GM18870 (cell line): ENCODE data around the gene ZSCAN20.

ENCODE experiments used
- ATAC-seq: cut with Tn5 transposase; IDR thresholded peaks from one replicate; pipeline ENCODE4 v1.9.1; 2021; ENCODE audit warnings: moderate library complexity; ENCODE audit not compliant: unreplicated experiment

The ZSCAN20 gene

DNA sequence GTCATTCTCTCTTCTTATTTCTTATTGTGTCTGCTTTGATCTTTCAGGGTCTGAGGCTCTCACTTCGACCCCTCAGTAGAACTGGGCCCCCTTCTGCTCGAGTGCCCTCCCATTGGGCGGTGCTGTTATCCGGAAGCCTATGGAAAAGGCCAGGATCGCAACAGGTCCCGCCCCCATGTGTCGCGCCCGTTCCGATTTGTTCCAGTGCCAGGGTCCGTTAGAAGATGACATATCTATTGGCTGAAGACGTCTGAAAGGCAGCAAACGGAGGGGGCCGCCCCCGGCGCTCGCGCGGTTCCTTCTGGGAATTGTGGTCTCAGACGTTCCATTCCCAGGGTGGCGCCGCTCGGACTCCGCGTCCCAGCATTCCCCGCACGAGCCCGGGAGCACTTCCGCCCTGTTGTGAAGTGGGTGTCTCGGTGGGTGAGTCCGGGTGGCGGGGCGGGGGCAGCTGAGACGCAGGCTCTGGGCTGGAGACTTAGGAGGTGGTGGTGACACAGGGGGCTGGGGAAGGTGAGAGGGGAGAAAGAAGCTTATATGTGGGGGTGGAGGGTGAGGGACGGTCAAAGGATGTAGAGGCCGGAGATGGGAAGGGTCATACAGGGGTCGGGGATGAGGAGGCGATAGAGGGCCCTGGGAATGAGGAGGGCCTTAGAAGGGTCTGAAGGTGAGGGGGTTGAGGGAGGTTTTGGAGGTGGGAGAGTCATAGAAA is at the start of gene ZSCAN20:
Gene ZSCAN20 (plus strand): TSS at position 377 of the 712 bp plus-strand sequence. CDS start 6,644 bp downstream, outside the sequence.
- ATAC-seq = peak; percentile 90

DNA sequence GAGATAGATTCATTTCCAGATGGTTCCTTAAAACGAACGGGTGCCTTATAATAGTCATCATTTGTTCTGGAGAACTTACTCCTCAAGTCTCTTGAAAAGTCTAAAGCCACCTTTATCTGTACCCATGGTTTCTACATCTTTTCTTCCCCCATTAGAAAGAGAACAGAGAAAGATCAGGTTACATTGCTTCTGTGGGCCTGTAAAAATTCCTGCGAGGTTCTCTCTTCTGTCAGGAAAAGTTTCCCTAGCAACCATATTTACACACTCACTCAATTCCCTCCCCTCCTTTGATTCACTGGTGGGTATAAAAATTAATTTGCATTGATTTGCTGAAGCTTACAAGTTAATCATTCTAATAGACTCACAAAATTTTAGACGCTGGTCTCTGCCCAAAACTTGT is 48.2 kb upstream of the ZSCAN20 start:
- ATAC-seq = no peak

DNA sequence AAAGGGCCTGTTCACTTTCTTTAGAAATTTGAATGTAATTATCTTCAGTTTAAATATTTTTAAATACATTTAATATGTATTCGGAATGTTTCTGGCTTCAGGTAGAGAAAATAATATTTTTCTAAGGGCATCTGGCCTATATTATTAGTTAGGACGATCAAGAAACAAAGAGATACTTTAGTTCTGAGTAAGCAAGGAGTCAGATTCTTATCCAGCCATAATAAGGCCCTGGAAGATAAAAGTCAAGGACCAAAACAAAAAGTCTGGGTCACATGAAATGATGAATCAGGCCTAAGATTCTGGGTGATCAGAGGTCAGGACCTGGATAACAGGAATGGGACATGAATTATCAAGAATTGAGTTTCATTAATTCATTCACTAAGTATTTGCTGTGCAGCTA is 47.8 kb upstream of the ZSCAN20 start:
- no peak for ATAC-seq

DNA sequence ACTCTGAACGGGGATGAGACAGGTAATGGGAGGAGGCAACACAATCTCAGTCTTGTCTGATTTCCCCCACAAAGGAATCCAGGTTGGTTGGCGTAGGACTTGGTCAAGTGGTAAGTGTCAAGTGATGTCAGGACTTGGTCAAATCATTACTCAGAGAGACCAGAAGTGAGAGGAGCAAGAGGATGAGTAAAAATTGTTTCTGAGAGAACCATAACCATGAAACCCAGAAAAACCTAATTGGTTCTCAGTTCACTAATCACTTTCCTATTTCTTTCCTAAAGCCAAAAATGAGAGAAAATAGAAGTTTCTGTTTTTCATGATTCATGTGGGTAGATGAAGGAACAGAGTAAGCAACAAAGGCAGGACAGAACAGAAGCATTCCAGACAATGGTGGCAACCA is 46.5 kb upstream of the ZSCAN20 start:
- no peak for ATAC-seq

DNA sequence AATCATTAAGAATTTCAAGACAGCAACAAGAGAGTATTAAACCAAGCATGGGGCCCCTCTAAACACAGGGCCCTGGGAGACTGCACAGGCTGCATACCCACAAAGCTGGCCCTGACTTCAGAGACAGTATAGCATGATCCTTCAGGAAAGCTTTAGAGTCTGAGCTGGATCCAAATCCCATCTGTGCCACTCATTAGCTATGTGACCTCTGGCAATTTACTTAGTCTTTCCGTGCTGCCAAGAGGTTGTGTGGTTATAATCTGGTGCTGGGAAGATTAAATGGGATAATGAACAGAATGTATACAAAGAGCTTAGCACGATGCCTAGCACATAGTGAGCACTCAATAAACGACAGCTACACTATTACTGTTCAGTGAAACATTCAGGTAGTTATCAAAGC is 45.5 kb upstream of the ZSCAN20 start:
- no peak for ATAC-seq

DNA sequence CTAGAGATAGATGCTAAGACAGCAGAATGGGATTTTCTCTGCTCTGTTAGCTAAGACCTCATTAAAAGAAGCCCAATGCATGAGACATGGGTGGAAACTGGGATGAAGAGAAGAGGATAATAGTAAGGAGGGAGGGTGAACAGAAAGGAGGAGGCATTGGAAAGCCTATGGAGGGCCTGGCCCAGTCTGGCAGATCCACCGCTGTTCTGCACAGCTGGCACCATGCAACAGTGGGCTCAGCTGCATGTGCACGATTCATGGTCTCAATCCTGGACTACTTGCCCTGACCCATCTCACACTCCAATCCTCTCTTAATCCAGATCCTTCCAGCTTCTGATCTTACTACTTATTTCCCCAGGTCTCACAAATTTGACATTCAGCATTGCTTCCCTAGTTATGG is 43.8 kb upstream of the ZSCAN20 start:
- ATAC-seq = no peak

DNA sequence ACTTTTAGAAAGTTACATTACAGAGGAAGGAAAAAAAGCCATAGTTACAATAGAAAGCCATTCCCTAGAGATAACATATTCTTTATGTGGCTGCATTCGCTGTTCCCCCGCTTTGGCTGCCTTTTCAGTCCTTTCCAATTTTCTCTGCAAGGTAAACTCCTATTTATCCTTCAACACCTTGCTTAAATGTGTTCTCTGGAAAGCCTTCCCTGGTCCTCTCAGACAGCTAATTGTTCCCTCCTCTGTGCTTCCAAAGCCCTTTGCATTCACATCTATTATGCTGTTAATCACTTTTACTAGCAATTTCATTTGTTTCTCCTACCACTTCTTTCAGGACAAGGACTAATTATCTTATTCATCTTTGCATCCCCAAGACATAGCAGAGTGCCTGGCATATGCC is 43.1 kb upstream of the ZSCAN20 start:
- no peak for ATAC-seq

DNA sequence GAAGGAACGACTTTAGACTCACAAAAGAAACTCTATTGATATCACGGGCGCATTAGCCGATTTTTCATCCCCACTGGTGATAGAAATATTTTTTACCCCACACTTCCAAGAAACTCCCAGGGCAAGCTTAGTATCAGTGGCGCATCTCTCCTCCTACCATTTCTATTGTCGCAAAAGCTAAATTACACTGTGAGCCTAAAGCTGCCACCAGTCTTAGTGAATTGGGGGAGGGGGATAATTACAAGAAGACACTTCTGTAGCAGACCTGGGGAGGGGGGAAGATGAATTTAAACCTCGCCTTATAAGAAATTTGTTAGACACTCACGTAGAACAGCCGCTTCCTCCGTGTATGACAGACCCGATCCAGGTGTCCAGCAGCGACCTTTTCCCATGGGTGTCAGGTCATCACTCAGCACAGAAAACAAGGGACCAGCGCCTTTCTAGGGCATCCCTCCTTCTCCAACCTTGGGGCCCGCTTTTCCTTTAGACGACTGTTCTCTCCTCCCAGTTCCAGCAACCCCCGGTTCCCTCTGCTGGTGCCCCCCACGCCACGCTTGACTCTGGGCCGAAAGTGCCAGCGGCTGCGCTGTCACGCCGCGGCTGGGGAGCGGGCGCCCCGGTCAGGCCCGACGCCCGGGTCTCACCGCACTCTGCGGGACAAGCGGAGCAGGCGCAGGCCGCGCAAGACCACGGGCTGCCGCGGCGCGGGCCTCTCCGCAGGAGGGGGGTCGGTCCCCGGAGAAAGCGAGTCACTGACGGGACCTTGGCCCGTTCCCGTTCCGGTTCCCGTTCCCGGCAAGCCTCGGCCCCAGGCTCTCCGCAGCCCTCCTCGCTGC is 42.4 kb upstream of the ZSCAN20 start:
- ATAC-seq = no peak

DNA sequence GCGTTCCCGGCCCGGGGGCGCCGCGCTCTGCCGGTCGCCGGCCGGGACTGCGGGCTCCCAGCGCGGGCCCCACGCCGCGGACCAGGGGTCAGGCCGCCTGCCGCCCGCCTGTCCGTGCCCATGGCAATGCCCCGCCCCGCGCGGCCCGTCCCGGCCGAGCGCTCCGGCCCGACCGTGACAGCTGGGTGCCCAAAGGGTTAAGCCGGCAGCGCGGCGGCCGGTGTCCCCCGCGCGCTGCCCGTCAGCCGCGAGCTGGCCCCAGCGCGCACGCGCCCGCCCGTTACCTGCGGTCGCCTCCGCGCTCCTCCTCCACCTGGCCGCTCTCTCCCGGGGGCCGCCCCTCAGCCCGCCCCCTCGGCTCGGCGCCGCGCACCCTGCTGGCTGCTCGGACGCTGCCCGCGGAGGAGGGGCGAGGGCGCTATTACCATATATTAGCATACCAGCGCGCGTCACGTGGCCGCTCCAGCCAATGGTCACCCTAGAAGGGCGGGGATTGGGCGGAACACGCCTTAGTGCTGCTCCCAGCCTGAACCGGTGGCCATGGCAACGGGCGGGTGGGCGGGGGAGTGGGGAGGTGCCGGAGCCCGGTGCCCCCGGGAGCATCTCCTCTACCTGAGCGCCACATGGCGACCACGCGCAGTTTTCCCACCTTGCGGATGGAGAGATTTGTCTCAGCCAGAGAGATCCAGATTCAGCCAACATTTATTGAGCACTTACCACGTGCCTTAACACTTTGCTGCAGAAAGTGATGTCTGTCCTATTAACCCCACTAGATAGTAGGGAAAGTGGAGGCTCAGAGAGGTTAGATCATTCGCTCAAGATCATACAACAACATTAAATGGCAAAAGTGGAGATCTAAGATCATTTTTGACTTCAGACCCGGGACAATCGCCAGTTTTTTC is 41.5 kb upstream of the ZSCAN20 start, which contains the start of gene PHC2:
Gene PHC2 (minus strand): TSS at position 404 of the 902 bp plus-strand sequence. CDS start 55,556 bp downstream, outside the sequence.
- no peak for ATAC-seq

DNA sequence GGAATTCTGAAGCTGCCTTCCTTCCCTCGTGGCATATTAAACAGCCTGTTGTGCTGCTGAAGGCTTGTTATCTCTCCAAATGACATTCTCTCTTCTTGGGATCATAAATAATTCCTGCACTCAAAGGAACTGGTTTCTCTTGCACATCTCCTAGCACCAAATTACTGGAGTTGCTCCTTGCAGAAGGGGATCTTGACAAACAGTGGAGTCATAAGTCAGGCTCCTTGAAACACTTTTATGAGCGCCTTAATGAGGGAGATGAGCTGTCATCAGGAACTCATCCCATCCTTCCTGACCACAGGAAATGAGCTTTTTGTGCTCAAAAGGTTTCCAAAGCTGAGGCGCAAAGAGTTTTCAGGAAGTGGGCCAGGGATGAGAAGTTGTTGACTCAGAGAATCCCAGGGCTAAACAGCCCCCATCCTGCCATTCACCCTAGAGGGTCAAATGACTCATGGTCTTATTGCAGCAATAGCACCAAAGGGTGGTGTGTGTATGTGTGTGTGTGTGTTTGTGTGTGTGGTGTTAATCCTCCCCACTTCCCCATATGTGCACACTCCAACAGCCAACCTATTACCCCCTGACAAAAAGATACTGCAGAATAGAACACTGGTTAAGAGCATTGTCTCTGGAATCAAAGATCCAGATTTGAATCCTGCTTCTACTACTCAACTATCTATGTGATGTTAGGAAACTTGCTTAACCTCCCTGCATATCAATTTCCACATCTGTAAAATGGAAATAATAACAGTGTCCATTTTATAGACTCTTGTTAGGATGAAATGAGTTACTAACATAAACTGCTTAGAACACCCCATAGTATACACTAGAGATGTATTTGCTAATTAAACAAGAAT is 38.7 kb upstream of the ZSCAN20 start:
- no peak for ATAC-seq

DNA sequence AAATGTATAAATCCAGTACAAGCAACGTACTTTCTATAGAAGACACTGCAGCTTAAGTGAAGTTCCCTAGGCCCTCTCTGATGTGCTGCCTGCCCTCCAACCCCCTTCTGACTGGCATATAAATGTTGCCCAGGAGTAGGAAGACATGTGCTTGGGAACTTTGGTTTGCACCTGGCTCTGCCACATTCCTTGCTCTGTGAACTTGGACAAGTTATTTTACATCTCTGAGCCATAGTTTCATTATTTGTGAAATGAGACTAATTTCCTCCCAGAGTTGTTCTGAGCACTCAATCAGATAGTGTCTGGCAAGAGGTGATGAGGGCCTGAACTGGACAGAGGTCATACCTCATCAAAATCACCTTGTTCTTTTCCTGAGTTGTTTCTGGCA is 38.1 kb upstream of the ZSCAN20 start:
- ATAC-seq = no peak

DNA sequence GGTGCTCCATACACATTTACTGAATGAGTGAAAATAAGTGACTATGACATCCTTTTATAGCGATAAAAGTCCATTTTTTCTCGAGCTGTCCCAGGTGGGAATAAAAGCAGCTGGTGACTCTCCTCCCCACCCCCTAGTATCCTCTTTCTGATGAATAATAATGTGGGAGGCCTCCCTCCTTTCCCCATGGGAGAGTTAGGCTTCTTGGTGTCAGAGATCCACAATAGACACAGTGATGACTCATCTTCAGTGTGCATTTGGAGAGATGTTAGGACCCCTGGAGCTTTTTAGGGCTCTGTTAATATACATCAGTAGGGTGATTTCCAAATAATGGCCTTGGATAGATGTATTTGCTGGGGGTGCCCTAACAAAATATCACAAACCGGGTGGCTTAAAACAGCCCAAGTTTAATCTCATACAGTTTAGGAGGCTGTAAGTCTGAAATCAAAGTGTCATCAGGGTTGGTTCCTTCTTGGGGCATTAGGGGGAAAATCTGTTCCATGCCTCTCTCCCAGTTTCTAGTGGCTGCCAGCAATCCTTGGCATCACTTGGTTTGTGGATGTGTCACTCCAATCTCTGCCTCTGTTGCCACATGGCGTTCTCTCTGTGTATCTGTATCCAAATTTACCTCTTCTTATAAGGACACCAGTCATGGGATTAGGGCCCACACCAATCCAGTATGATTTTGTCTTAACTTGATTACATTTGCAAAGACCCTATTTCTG is 37.2 kb upstream of the ZSCAN20 start:
- no peak for ATAC-seq

DNA sequence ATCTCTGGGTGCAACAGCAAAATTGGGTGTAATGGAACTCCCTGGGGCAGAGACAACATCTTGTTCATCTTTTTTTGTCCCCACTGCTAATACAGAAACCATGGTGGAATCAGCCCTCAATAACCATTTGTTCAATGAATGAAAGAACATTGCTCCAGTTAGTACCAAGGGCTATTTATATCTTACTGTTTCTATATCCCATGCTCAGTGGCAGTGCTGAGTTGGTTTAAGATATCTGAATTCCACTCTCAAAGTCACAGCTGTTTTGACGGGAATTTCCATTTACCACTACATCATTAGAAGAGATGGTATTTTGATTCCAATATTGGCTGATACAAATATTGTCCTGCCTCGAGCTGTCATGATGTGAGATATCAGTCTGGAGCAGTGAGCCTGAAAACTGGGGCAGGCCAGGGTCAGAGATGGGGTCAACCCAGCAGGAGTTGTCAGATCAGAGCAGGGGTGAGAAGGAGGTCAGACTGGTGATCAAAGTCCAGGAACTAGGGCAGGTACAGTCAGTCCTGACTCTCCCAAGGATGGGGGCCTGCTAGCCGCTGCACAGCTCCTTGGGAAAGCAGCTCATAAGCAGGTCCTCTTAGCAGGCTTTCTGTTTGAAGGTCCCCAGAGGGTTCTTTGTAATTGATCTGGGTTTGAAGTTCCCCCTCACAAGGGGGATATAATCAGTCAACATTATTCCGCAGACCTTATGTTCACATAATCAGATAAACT is 35.7 kb upstream of the ZSCAN20 start:
- no peak for ATAC-seq

DNA sequence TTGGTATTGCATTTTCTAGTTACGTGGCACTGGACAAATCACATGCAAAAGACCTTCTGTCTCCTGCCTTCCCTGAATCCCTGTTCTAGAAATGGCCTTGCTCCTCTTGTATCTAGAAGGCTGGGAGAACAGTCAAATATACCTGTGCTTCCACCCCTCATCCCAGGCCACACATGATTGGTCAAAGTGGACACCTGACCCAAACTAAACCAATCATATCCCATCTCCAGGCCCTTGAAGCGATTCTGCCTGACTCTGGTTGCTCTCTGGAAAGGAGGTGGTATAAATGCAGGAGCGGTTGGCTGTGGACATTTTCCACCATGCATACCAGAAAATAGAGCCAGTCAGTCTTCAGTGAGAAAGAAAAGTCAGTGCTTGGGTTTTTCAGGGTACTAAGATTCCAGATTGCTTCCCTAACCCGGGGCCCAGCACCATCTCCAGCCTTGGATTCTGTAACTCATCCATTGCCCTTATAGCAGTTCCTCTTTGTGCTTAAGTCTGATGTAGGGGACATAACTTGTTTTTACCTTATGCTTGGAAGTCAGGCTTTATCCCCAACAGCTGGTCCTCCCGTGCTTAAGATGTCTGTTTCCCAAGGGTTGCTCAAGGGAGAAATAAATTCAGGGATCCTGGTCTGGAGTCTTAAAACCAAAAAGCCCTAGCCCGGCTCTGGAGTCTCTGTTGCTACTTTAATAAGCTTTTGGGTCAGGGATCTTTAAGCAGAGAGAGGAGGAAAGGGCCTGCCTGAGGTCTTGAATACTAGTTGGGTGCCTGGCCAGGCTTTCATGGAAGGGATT is 33.9 kb upstream of the ZSCAN20 start:
- ATAC-seq = no peak

DNA sequence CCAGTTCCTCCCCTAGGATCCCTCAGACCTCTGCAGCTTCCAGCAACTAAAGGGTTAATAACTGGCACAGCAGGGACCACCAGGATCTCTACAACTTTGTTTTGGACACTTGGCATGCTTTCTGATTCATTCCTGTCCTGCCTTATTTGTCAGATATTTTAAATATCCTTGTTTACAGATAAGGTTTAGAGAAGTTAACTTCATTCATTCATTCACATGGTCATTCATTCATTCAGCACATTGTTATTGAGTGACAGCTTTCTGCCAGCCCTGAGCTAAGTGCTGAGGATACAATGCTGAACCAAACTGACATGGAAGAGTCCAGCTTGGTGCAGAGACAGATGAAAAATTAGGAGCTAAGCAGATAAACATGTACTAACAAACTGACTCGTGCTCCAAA is 32.8 kb upstream of the ZSCAN20 start:
- ATAC-seq = no peak

DNA sequence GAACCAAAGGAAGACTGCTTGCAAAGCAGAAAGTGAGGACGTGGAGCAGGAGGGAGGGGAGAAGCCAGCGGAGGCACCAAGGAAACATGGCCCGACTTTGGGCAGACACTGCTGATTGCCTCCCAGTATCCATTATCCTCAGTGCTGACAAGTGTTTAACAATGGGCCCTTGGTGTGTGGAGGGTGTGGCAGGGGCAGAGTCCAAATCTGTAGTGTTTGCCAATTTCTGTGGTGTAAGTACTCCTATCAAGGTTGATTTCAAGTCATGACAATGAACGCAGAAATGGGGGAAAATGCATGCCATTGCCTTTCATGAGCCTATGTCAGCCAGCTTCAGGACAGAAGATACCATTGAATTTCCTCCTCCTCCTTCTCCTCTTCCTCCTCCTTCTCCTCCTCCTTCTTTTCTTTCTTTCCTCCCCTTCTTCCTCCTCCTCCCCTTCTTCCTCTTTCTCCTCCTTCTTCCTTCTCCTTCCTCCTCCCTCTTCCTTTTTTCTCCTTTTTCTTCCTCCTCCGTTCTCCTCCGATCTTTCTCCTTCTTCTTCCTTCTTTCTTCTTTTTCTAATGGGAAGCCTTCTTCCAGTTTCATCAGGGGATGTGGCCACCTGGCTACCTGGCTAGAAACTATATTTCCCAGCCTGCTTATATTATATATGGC is 31.2 kb upstream of the ZSCAN20 start:
- ATAC-seq = no peak

DNA sequence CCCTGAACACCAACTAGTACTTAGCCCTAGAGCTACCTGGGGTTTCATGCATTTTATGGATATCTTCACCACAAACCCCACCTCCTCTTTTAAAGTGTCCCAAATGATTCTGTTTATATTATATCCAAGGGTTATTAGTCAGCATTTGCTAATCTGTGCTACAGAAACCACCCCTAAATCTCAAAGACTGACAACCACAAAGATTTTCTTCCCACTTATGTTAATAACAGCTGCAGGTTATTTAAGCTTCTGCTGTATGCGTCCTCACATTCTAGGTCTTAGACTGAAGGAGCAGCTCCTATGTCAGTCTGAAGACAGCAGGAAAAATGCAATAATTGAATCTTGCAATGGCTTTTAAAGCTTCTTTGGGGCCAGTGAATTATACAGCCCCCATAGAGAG is 30.3 kb upstream of the ZSCAN20 start:
- no peak for ATAC-seq
